ENCODE measurements around the gene PAGR1.
"Not testable (repeated sequence)": the region's sequence is repeated elsewhere in the genome, so short reads cannot be mapped to it uniquely, and the experiment has no call there.

PAGR1 gene

GRCh38 chr16:29815793-29816693 lies at the start of gene PAGR1:
Gene PAGR1, plus strand, starts transcription at chr16:29816152. Its CDS starts 374 bp downstream, at chr16:29816526.
- peak; percentile 99 for DNase-seq

- DNase-seq = no peak
Measured at GRCh38 chr16:29766571-29766970, 49.4 kb upstream of the PAGR1 start.

- DNase-seq = no peak
Measured at GRCh38 chr16:29767062-29767461, 48.9 kb upstream of the PAGR1 start.

DNA sequence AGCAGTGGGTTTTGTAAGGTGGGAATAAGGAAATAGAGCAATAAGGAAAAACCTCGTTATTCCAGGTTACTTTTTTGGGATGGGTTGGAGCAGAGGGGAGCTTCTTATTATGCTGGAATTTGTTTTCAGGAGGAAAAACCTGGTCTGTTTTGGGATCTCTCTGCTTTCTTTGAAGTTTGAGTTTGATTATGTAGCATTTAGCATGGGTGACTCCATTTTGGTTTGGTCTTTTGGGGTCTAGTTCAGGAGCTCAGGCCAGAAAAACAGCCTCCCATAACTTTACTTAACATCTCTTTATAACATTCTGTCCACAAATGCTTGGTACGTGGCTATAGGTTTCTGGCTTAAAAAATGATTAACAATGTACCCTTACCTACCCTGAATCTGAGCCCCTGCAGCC lies 46.4 kb upstream of the PAGR1 start:
- DNase-seq = no peak

DNA sequence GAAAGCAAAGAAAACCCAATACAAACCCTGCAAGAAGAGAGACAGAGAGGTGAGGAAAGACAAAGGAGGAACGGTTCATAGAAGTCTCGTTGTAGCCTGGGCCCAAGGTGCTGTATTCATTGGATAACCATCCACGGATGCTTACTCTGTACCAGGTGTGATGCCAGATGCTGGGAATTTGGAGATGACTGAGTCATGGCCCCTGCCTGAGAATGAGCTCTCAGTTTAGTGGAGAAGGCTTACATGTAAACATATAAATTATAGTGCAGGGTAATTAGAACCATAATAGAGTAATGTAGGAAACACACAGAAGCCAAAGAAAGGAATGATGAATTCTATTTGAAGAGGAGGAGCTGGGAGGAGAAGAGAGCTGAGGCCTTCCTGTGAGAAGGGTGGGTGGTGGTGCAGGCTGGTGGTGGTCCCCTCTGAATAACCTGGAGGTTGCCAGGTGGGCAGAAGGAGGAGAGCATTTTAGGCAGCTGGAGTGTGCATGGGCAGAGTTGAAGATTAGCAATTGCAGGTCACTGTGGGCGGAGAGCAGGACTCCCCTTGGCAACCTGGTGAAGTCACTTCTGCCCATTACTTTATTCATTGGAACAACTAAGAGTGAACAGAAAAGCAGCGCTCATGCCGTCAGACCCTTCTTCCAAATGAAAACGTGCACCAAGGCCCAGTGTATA lies 45.6 kb upstream of the PAGR1 start:
- no peak for DNase-seq

- DNase-seq = not testable (repeated sequence)
Measured at GRCh38 chr16:29772330-29772729, 43.6 kb upstream of the PAGR1 start.

GRCh38 chr16:29774730-29775129 lies 41.2 kb upstream of the PAGR1 start:
- DNase-seq = no peak

DNA sequence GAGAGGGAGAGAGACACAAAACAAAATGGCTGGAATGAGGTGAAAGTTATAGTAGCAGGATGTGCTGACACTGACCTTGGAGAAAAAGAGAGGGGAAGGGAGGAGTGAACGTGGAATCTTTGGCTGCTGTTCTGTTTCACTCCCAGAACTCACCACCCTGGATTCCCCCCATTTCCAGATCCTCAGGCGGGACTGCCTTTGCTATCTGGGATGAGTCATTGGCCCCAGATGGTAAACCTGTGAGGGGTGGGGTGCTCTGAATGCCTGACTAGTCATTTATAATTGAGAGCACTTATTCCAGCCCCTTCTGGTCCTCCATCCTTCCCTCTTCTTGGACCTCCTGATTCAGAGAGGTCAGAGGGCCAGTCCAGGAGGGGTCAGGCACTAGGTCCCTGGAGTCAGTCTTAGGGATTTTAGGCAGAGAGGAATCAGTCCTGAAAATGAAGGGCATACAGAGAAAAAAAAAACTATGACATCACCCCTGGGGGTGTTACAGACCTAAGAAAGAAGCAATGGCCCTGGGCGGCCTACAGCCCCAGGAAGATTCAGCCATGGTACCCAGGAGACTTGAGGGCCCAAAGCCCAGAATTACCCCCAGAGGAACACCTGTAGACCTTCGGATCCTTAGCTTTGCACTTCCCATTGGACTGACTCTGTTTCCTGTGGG lies 40.1 kb upstream of the PAGR1 start:
- DNase-seq = no peak

DNA sequence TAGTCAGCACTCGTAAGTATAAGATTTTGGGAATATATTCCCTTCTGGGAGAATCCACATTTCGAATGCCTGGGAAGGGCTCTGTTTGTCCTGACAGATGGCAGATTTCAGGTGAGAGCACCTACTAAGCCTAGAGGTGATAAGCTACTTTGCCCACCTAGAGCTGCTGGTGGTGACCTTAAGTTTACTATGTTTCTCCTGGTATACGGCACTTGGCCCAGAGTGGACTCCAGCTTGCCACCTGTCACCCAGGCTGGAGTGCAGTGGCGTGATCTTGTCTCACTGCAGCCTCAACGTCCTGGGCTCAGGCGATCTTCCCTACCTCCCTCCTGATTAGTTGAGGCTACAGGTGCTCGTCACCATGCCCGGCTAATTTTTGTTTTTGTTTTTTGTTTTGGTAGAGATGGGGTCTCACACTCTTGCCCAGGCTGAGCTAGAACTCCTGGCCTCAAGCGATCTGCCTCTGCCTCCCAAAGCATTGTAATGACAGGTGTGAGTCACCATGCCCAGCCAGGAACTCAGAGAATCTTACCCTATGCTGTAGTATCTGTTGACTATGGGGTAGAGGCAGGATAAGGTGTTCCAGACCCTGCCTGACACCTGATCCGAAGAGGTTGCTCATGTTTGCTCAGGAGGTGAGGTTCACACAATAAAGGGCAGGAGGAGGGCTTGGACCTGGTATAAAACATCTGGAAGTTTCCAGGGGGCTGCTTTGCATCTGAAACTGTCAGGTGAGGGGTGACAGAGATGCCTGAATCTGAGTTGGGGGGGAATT lies 38.2 kb upstream of the PAGR1 start, which contains the start of gene ZG16:
TSS of gene ZG16 (plus strand) at position 681 of the 775 bp plus-strand sequence. CDS start 1,011 bp downstream, outside the sequence.
- DNase-seq = no peak

- DNase-seq = no peak
Measured at GRCh38 chr16:29779474-29779873, 36.5 kb upstream of the PAGR1 start.

DNA sequence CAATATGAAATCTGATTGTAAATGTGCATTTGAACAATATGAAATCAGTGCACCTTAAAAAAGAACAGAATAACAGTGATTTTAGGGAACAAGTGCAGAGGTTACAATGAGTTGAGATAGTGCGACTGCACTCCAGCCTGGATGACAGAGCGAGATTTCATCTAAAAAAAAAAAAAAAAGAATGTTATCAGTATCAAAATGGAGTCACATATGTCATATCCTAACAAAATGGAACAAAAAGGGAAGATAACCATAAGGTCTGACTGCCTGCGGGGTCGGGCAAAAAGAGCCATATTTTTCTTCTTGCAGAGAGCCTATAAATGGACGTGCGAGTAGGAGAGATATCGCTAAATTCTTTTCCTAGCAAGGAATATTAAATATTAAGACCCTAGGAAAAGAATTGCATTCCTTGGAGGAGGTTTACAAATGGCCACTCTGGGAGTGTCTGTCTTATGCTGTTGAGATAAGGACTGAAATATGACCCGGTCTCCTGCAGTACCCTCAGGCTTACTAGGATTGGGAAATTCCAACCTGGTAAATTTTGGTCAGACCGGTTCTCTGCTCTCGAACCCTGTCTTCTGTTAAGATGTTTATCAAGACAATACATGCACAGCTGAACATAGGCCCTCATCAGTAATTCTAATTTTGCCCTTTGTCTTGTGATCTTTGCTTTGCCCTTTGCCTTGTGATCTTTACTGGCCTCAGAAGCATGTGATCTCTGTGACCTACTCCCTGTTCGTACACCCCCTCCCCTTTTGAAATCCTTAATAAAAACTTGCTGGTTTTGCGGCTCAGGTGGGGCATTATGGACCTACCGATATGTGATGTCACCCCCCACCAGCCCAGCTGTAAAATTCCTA lies 32.6 kb upstream of the PAGR1 start:
- not testable (repeated sequence) for DNase-seq

GRCh38 chr16:29784157-29784556 lies 31.8 kb upstream of the PAGR1 start:
- peak; percentile 41 for DNase-seq

DNA sequence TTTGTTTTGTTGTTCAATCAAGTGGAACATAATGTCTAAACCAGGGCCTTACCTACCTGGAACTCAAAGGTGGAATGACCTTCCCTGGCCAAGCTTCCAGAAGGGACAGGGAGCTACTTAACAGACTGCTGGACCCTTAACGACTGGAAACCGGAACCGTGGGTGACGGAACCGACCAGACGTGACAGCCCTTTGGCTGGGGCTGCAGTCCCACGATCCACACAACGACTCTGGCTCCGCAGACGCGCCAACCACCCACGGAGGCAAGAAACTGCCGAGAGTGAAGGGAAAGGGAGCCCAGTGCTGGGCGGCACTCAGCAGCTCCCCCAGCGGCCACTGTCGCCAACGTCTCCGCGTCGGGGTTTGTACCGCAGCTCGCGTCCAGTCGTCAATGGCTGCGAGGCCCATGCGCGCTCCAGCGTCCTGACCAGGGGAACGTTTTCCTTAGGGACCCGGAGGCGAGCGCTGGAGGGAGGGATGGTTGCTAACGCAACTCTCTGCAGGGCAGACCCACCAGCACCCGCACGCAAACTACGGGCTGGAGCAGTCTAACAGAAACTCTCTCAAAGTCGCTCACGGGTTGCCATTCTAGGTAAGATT lies 31.0 kb upstream of the PAGR1 start:
- peak; percentile 80 for DNase-seq

DNA sequence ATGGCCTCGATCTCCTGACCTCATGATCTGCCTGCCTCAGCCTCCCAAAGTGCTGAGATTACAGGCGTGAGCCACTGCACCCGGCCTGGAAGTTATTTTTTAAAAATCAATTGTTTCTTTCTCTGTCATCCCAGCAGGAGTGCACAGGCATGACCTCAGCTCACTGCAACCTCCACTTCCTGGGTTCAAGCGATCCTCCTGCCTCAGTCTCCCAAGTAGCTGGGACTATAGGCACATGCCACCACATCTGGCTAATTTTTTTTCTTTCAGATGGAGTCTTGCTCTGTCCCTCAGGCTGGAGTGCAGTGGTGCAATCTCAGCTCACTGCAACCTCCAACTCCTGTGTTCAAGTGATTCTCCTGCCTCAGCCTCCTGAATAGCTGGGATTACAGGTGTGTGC lies 28.8 kb upstream of the PAGR1 start:
- not testable (repeated sequence) for DNase-seq

DNA sequence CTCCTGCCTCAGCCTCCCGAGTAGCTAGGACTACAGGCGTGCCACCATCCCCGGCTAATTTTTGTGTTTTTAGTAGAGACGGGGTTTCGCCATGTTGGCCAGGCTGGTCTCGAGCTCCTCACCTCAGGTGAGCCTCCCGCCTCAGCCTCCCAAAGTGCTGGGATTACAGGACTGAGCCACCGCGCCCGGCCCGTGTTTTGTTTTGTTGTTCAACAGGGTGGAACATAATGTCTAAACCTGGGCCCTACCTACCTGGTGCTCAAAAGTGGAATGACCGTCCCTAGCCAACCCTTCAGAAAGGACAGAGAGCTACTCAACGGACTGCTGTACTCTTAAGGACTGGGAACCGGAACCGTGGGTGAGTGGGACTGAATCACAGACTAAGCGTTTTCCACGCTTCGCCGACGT lies 26.2 kb upstream of the PAGR1 start:
- DNase-seq = no peak

DNA sequence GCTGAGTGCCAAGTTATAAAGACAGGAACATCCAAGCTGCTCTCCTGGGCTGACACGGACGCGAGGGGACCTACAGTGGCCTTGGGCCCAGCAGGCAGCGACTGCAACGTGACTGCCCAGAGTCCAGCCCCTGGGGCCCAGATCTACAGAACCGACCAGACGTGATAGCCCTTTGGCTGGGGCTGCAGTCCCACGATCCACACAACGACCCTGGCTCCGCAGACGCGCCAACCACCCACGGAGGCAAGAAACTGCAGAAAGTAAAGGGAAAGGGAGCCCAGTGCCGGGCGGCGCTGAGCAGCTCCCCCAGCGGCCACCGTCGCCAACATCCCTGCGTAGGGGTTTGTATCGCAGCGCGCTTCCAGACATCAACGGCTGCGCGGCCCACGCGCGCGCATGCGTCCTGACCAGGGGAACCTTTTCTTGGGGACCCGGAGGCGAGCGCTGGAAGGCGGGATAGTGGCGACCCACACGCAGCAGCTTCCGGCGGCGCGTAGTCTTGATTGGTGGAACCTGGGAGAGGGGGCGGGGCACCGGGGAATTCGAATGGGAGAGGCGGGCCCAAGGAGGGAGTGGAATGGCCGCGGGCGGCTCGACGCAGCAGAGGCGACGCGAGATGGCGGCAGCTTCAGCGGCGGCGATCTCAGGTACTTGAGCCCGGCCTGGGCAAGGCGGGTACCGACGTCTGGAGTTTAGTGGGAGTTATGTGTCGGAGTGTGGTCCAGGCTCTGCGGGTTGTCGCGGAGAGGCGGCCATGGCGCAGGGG lies 25.6 kb upstream of the PAGR1 start, which contains the start of gene KIF22:
TSS of gene KIF22 (plus strand) at position 569 of the 766 bp plus-strand sequence. CDS start at position 578, 9 bp downstream.
- DNase-seq = peak; percentile 100

DNA sequence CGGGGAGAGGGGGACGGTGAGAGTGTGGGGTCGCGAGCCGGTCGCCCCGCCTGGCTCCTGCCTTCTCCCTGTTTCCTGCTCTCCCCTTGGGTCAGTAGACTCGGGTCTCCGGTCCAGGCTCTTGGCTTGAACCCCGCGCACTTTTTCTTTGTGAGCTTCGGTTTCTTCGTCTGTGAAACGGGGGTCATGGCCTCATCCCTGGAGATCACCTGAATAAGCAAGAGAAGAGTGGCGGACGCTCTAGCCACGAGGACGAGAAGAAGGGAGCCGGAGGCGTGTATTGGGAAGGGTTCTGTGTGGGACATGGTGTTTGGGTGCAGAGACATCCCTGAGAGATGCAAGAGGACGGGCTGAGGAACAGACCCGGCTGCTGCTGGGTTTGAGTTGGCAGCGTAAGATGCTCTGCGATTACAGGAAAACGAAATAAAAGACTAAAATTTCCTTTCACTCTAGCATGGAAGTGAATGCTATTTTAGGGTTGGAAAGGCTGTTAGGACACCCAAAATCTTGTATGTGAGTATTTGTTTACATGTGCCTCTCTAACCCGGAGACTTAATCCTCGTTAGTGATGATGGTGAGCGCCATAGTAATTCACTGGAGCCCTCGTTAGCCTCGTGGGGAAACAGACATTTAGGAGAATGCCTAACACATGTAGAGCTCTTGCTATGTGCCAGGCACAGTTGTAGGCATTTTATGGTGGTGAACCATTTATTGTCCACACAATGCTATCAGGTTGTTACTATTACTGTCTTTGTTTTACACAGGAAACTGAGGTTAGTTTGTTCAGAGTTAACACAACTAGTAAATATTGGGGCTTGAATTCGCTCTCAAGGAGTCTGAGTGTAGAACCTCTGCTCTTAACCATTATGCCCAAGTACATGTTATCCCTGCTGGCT lies 24.8 kb upstream of the PAGR1 start:
- DNase-seq = no peak

GRCh38 chr16:29791845-29792807 lies 23.8 kb upstream of the PAGR1 start:
- DNase-seq = no peak
